Lung microvascular endothelial cell (primary cell): ENCODE data around the gene HS3ST4. TPM values are rescaled to one million over a fixed set of nuclear protein-coding genes. Genes with fewer than 3 reads are reported as not detected.

Experiments used
- DNase-seq, 2 donors: peaks; one replicate each; pipeline versions ENCODE4 v3.0.0 to v3.0.0-alpha.2; 2010; ENCODE audit warnings: low read depth in 2 of 2
- total RNA-seq: library from RNA; depleted of rRNA; stranded (reverse); fragments of >200 nt; gene quantifications from 2 replicates; pipeline ENCODE4 v1.2.1, GENCODE V29; 2014

HS3ST4 gene
- total RNA-seq, 1 donor from 2014 or later, result not detected

DNA sequence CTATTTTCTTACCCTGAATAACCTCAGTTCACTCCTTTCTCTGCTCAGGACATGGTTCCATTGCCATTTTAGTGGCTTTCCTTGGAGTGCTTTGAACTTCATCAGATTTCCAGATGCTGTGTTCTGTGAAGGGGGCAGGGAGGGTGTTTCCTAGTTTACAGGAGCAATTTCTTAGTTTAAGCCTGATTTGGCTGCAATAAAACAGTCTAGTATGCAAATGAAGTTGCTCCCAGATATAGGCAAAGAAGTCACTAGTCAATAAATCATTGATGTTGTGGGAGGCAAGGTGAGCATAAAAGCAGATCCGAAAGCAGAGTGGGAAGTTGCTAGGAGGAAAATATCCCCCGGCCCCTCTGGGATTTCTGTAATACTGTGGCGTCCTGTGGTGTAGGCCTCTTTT lies 202.3 kb downstream of the HS3ST4 start:
- no peak for DNase-seq

DNA sequence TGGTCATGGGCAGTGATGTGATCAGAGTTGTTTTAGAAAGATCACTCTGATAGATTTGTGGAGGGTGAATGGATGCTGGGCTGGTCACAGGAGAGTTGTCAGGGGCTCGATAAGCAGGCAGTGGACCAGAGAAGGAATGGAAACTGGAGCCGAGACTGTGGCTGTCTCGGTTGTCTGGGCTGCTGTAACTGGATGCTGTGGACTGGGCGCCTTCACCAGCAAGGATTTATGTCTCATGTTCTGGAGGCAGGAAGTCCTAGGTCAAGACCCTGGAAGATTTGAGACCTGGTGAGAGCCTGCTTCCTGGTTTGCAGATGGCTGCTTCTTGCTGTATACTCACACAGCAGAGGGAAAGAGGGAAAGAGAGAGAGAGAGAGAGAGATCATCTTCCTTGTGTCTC lies 203.6 kb downstream of the HS3ST4 start:
- no peak for DNase-seq

DNA sequence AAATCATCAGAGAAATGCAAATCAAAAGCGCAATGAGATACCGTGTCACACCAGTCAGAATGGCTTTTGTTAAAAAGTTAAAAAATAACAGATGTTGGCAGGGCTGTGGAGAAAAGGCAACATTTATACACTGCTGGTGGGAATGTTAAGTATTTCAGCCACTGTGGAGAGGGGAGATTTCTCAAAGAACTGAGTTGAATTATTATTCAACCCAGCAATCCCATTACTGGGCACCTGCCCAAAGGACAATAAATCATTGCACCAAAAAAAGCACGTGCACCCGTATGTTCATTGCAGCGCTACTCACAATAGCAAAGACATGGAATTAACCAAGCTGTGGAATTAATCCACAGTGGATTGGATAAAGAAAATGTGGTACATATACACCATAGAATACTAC lies 204.7 kb downstream of the HS3ST4 start:
- no peak for DNase-seq

DNA sequence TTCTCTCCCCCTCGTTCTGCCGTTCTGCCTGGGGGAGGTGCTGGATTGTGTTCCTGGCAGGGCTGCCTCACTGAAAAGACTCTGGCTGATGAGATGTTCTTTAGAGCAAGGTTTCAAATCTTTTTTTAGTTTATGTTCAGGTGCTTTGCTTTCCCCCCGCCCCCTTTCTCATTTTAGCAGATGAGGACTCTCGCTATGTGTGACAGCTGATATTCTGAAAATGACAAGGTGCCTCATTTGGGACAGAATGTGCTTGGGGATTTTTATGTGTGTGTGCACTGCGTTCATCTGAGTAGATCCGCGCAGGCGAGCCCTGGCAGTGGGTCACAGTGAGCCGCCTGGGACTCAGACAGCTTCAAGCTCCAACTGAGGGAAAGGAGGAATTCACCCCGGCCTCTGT lies 205.9 kb downstream of the HS3ST4 start:
- DNase-seq, result no peak

DNA sequence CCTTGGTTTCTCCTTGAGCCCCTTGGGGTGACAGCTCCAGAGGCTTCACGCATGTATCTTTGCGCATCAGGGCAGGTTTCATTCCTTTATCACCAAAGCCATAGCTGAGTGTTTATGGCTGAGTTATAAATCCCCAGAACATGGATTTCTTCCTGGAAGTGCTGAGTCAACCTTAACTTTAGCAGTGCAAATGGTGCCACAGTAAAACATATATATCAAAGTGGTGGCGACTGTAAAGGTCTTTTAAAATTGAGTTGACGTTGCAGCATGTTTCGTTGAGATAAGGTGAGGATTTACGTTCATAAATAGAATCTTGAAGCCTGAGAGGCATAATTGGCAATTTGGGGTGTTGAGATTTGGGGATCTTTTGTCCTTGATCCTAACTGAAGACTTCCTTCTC lies 214.1 kb downstream of the HS3ST4 start:
- DNase-seq, result no peak

DNA sequence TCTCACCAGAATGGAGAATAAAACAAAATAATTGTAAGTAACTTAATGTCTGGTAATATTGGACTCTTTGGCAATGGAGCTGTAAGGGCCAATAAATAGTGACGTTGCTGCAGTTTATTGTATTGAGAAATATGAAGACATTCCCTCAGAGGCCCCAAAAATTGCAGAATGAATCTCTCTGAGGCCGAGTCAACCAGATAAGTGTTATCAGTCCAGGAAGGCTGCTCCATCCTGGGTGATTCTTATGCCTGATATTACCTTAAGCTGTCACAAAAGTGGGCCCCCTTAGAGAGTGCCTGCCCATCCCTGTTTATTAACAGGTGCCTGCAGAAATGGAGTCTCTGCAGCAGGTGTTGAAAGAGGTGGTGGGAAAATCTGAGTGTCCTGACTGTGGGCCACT lies 219.2 kb downstream of the HS3ST4 start:
- no peak for DNase-seq

DNA sequence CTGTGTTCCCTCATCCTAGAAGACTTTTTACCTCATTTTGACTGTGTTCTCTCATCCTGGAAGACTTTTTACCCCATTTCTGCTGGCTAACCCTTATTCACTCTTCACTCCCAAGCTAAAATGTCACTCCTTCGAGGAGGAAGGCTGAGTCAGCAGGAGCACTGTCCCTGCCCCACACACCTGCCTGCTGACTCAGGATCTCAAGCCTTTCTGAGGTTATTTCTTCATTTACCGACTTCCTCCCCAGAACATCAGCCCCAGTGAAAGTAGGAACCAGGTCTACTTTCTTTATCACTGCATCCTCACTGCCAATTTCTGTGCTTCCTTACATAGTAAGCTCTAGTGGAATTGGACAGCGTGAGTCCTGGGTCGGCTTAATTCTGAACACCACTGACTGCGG lies 220.6 kb downstream of the HS3ST4 start:
- DNase-seq, result no peak

DNA sequence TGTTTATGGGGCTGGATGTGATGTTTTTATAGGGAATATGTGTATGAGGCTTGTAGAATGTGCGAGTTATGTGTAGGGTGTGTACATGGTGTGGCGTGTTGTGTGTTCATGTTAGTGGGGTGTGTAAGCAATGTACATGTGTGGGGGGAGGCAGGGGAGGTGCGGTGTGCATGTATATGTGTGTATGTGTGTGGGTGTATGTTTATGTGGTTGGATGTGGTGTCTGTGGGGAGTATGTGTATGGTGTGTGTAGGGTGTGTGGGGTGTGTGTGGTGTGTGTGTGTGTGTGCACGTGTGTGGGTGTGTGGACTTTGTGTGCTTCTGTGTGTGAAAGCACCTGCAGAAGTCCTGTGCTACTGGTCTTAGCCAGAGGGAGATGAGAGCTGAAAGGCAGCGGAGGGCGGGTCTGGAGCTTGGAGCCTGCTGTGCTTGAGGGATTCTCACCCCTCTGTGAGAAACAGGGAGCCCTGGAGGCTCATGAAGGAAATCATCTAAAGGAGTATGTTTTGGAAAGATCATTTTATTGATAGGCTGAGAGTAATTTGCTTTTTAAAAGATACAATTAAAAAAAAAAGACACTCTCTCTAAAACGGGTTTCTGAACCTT lies 222.7 kb downstream of the HS3ST4 start:
- no peak for DNase-seq

DNA sequence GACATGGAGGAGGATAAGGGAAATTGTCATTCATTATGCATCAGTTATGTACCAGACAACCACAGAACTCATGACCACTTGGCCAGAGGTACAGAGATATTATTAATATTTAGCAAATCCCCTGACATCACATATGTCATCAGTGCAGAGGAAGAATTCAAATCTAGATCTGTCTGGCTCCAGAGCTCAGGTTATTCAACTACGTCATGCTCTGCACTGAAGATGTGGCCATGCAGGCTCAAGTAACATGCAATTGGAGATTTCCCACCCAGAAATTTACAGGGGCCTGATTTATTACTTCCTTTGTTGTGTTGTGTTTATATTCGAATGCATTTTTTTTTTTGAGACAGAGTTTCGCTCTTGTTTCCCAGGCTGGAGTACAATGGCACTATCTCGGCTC lies 224.3 kb downstream of the HS3ST4 start:
- DNase-seq, result no peak

DNA sequence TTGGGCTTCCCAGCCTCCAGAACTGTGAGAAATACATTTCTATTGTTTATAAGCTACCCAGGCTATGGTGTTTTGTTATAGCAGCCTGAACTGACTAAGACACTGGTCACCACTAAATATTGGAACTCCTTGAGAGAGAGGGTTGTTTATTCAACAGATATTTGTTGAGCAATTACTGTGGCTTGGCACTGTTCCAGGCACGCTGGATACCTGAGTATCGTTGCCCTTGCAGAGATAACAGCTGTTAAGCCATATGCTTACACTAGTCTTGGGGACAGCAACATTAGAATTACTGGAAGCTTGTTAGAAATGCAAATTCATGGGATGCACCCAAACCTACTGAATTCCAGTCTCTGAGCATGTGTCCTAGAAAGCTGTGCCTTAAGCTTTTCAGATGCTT lies 230.7 kb downstream of the HS3ST4 start:
- no peak for DNase-seq

DNA sequence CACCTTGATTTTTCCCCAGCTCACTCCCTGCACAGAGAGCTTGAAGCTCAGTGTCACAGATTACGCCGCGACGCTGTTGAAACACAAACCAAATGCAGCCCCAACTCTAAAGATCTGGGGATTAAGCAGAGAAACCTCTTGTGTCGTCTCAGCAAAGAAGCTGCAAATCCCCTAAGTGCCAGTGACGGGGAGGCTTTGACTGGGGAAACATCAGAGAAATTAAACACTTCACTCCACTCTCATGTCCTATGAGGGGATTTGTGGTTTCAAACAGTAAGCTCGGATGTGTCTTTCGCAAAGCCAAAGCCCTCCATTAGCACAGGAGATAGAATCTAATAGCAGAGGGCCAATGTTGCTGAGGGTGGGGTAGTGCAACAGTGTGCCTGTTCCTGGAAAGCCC lies 233.7 kb downstream of the HS3ST4 start:
- no peak for DNase-seq

DNA sequence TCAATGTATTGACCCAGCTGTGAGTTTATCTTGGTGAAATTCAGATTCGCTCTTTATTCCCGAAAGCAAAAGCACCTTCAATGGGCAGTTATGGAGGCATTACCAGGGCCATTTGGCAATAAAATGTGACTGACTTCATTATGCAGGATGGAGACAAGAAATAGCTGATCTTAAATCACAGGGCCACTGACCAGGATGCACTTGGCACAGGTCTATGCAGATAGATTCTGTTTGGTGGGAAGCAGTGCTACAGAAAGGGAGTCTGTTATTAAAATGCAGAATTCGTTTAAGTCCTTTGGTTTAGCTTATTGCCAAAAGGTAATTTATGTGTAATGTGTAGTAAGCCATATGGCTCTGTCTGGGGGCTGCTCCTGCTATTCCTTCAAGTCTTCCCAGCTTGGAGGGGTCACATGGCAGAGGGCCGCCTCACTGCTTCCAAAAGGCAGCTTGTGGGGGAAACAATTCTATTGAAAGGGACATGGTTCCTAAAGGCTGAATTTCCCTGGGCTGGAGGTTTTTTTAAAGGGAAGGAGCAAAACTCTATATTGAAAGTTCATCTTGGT lies 239.8 kb downstream of the HS3ST4 start:
- DNase-seq, result no peak

DNA sequence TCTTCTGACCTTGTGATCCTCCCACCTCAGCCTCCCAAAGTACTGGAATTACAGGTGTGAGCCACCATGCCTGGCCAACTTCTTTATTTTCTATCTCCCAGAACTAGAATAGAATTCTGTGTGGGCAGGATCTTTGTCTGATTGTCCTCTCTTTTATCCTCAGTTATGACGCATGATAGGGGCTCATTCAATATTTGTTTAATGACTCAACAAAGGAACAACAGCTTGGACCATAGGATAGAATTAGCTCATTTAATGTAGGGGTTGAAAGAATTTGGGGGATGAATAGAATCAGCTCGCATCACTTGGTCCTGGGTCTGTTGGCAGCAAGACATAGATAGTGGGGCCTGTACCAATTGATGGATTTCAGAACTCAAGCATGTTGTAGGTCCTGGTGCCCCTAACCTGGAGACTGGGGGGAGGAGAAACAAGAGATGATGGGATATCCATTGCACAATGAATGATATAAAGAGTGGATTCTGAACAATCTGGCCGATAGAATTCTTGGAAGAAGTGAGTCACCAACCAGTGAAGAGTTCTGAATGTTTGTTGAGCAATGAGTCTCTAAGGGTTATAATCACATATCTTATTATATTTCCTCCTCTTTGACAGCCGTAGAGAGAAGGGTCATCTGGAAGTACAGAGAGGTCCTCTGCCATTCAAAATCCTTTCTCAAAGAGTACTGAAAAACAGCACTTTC lies 250.2 kb downstream of the HS3ST4 start:
- no peak for DNase-seq

DNA sequence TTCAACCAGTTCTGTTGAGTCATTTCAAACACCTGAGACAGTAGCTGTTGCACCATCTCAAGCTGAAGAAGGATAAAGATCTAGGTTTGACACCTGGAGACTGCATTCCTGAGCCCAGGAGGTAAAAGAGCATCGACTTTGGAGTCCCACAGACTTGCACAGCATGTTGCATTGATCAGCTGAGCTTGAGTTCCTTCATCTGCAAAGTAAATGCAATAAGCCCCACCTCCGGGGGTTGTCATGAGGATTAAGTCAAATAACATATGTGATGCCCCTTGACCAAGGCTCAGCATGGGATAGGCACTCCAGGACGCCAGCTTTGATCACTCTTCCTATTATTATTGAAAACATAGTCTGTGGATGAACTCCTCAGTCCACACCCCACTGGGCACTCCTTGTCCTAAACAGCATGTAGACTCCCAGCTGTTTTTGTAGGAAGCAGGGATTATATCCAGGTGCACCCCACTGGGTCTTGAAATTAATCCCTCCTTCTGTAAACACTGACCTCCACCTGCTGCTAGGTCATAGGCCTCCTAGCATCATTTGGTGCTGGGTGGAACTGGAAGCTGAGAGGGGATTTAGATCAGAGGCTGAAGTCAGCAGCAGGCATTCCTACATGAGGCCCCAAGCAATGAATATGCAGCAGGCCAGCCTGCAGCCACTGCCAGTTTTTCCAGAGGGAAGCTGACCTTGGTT lies 259.0 kb downstream of the HS3ST4 start:
- DNase-seq, result no peak

DNA sequence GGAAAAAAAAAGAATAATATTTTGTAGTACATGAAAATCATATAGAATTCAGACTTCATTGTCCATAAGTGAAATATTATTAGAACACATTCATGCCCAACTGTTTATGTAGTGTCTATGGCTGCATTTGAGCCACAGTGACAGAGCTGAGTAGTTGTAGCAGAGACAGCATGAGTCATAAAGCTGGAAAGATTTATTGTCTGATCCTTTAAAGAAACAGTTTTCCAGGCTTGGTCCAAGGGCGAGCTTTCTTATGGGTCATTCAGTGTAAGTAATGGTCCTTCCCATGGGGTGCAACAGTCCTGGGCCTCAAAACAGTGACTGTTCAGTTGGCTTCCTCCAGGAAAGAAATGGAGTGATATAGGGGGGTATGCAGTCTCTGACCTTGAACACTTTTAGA lies 260.2 kb downstream of the HS3ST4 start:
- DNase-seq, result no peak

DNA sequence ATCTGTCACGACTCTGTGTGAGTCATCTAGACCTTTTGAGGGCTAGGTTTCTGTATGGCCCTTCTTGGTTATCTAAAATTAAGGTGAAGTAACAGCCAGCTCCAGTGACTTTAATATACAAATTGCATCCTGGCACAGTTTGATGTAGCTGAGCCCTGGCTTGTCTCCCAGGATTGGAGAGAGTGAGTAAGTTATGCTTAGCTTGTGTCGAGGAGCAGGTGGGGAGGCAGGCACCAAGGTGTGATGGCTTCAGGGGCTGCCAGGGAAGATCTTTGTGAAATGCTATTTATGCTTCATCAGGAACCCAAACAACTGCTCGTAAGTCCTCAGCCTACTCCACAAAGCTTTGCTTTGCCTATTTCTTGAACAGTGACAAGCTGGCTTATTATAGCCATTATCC lies 261.2 kb downstream of the HS3ST4 start:
- no peak for DNase-seq

DNA sequence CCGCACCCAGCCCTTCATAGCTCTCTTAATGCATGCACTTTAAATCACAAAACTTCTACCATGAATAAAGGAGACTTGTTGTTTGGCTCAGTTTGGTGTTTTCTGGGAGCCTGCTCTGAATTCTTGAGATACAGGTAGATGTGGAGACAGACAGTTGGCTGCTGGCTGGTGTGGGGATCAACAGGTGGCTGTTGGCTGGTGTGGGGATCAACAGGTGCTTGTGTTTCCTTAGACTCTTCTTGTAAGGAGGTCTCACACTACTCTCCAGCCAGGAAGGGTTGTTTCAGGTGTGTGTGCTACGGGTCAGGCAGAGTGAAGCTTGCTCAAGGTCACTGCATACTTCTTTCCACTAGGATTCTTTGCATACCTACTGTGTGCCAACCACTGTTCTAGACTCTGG lies 265.9 kb downstream of the HS3ST4 start:
- no peak for DNase-seq

DNA sequence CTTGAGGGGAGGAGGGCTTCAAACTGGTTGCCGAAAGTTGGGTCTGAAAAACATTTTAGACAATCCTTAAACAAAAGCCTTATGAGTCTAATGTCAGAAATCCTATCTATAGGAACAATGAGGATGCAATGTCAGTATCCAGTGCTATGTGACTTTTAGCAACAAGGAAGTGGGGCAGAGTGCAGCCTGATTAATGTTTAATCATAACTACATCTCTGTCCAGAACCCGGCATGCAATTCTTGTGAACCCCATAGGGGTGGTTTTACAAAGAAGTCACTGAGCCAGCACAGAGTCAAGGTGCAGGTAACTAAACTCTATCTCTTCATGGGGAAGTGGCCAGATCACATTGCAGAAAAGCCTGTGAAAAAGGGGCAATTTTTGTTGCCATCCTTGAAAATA lies 267.5 kb downstream of the HS3ST4 start:
- DNase-seq, result no peak

DNA sequence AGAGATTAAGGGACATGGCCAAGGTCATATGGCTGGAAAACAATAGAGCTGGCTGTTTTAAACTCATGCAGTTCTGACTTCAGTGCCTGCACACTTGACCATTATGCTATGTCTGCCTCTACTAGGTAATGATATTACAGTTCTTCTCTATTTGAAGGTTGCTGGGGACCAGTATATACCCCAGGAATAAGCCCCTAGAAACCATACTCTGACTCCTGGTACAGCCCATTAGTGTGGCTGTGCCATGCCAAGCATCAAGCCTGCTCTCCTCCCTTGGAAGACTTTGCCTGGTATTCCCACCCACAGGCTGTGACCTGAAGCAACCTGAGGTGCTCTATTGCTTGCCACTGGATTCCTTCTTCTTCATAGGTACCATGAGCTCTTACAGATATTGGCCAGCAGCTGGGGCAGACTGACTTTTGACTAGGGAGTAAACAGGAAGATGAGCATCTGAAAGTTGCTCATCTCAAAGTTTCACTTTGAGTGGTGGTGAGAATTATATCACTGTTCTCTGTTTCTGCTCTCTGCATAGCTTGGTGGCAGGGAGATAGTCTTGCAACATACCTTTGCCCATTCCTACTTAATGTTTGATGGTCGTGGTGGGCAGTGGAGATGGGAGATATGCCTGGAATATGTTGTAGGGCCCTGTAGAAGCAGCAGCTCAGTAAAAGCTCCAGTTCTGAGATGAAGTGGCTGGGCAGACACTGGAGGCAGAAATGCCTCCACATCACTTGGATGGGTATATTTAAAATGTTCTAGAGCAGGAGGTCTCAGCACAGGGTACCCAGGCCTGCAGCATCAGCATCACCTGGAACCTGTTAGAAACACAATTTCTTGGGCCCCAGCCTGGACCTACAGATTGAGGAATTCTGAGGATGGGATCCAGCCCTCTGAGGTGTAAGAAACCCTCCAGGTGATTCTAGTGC lies 274.7 kb downstream of the HS3ST4 start:
- no peak for DNase-seq

DNA sequence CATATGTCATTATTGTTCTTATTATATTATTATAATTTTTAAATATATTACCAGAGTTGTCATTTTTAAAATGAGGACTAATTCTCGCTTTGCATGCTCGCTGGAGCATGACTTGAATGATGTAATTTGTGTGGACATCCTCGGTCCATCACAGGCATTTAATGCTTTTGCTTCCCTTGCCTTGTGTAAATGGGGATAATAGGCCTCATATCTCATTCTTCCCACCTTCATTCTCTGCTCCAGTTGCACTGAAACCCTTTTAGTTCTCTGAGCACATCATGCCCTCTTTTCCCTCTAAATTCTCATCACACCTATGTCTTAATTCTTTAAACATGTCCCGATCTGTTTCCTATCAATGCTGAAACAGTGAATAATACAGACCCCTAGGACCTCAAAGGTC lies 285.4 kb downstream of the HS3ST4 start:
- no peak for DNase-seq

DNA sequence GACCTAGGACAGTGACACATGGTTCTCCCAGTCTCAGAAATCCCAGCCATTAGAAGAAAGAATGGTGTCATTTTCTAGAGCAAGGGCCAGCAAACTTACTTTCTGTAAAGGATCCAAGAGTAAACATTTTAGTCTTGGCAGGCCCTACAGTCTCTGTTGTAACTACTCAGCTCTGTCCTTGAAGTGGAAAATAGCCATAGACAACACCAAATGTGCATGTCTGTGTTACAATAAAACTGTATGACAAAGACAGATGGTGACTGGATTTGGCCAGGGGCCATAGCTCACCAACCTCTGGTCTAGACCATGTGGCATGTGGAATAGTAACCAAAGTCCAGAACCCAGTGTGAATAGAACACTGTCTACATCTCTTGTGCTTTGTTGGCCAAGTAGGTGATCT lies 286.5 kb downstream of the HS3ST4 start:
- DNase-seq, result no peak

DNA sequence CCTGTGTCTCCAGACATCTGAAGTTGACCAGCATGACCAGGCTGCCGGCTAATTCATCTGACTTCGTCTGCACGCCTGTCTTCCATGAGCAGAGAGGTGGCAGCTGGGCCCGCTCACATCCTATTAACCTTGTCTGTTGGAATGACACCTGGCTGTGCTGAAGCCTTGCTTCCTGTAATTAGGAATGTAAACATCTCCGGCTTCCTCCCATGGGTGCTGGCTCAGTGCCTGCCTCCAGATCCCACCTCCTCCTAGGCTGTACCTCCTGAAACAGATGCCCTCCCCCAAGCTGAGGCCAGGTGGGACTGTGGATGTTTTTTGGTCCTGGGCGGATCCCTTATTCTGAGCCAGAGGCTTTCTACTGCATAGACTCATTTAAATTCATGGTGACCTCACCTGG lies 296.3 kb downstream of the HS3ST4 start:
- no peak for DNase-seq
